Subcutaneous adipose tissue (tissue), 4 donors: ENCODE results near the gene MRO. TPM values are rescaled to one million over a fixed set of nuclear protein-coding genes. Genes with fewer than 3 reads are reported as not detected.

Experiments used
- total RNA-seq, 4 donors: library from RNA; depleted of rRNA; stranded (reverse); fragments of >200 nt; gene quantifications; one replicate each; pipeline ENCODE4 v1.1.0, GENCODE V29; 2016
- TF ChIP-seq, protein P1 (sequence below): fragments of 450-650 bp; IDR thresholded peaks from one replicate; pipeline ENCODE4 v1.5.1; 2016; ENCODE audit warnings: low read depth, mild to moderate bottlenecking, control low read depth, antibody characterized with exemption, moderate library complexity

Gene MRO
- total RNA-seq, 4 donors from 2014 or later, result 0.49 to 3.2 (median 1.7) TPM

DNA sequence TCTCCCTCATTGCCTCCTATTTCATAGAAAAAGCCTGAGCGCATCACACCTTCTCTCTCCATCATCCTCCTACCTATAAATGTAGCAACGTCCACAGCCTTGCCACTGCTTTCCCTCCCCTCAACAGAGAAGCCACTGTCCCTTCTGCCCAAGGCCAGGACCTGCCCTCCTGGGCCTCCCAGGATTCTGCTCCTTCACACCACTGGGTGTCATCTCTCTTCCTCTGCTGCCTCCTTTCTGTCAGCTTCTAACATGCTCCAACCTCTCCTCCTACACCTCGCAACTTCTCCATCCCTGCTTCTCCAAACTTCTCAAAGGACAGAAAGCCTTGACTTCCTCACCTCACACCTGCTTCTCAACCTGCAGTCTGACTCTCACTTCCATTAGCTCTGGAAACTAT lies 37.9 kb upstream of the MRO start:
- TF ChIP-seq, protein P1, sequence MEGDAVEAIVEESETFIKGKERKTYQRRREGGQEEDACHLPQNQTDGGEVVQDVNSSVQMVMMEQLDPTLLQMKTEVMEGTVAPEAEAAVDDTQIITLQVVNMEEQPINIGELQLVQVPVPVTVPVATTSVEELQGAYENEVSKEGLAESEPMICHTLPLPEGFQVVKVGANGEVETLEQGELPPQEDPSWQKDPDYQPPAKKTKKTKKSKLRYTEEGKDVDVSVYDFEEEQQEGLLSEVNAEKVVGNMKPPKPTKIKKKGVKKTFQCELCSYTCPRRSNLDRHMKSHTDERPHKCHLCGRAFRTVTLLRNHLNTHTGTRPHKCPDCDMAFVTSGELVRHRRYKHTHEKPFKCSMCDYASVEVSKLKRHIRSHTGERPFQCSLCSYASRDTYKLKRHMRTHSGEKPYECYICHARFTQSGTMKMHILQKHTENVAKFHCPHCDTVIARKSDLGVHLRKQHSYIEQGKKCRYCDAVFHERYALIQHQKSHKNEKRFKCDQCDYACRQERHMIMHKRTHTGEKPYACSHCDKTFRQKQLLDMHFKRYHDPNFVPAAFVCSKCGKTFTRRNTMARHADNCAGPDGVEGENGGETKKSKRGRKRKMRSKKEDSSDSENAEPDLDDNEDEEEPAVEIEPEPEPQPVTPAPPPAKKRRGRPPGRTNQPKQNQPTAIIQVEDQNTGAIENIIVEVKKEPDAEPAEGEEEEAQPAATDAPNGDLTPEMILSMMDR, result no peak

DNA sequence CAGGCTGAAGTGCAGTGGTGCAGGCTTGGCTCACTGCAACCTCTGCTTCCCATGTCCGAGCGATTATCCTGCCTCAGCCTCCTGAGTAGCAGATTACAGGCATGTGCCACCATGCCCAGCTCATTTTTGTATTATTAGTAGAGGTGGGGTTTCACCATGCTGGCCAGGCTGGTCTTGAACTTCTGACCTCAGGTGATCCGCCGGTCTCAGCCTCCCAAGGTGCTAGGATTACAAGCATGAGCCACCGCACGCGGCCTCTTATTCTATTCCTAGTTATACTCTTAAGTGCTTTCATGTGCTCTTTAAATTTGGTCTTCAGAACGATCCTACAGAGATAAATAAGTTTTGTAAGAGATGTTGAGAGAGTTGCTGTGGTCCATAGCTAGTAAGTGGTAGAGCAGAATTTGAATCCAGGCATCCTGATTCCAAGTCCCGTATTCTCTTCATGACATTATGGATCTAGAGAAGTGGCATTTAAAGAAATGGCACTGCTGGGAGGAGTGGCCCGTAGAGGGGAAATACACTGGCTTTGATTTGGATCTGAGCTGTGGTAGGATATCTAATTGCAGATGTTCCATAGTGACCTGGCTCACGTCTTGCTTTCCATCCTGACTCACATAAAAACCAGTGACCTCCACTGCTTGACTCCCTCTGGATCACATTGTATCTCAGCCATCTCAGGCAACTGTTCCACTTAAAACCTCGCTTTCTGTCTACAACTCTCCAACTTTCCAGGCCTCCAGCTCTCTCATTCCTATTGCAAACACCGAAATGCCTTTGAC lies 36.4 kb upstream of the MRO start:
- TF ChIP-seq, protein P1, result no peak

DNA sequence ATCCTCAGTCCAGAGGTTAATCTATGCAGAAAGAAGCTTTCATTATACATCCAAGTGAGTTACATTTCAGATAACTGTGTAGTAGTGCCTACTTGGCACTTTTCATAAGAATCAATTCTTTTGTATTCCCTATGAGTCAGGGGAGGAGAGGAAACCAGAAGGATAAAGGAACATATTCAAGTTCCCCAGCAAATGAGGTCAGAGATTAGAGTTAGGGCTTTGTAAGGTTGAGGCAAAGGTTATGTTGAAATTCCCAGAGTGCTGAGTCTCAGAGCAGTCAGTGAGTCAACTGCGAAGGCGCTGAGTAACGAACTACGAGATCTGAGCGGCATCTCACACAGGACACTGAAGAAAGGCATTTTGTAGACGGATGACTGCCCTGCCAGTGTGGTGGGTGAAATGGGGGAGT lies 34.1 kb upstream of the MRO start:
- TF ChIP-seq, protein P1, result no peak

DNA sequence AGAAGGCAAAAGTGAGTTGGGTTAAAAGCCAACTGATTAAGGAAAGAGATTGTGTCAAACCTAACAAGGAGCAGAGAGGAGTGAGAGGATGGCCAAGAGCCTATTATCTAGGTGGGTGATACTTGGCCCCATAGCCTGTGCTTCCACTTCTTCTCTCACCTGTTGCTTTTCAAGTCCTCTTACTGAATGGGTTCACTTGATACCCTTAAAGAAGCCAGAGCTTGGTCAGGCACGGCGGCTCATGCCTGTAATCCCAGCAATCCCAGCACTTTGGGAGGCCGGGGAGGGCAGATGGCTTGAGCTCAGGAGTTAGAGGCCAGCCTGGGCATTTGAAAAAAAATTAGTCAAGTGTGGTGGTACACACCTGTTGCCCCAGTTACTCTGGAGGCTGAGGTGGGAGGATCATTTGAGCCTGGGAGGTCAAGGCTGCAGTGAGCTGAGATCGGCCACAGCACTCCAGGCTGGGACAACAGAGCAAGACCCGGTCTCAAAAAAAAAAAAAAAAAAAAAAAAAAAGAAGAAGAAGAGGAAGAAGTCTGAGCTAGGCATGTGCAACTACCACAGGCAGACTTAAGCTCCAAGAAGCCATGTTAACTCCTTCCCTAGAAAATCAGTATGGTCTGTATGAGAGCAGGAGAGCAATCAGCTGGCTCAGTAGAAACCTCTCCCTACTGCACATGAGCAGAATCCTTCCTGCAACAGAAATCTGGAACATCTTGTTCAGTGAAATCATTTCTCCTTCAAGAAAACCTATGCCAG lies 30.7 kb upstream of the MRO start:
- TF ChIP-seq, protein P1, result no peak

DNA sequence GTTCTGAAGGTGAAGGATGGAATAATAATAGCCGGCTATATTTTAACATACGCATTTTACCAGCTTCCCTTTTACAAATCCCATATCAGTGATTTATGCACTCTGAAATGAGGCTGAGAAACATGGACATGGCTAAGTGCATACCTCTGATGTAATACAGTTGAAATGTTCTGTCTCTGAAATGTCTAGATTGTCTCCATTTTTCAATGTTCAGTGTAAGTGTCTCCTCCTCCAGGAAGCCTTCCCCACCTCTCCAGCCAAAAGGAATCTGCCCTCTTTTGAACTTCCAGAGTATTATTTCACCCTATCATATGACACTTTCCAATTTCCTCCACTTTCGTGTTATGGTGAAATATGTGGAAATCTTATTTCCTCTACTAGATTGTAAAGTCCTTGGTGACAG lies 29.6 kb upstream of the MRO start:
- TF ChIP-seq, protein P1, result no peak

DNA sequence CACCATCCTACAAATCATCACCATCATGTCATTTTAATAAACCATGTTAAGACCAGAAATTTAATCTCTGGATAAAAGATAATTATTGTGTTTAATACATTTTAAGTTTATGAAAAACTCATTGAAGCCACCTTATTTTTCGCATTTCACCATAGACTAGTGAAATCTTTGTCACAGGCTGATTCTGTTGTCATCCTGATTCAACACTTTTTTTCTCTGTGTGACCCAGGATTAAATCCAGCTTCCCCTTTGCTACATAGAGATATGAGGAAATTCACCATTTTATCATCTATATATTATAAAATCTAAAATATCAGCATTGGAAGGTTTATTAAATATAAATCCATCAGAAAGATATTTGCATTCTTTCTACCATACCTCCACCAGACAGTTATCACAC lies 29.2 kb upstream of the MRO start:
- TF ChIP-seq, protein P1, result no peak

DNA sequence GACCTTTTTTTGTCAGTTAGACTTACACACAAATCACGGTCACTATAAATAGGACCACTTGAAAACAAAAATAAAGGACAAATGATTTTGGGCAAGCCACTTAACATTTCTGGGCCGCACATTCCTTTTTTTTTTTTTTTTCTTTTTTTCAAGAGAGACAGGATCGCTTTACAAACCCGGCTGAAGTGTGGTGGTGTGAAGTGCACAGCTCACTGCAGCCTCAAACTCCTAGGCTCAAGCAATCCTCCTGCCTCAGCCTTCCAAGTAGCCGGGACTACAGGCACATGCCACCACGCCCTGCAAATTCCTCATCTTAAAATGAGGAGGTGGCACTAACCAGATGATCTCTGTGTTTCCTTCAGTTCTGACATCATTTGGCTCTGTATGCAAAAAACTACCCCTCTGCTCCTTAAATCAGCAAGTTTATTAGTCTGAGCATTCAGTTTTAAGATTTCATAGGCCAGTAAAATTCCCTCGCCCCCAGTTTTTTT lies 28.3 kb upstream of the MRO start:
- TF ChIP-seq, protein P1, result no peak
